K562 (cell line): Measurements from ENCODE around the gene ZNF438. TPM values are rescaled to one million over a fixed set of nuclear protein-coding genes. Genes with fewer than 3 reads are reported as not detected.

Experiments
- ATAC-seq: fragments of 200-7000 bp; cut with Tn5 transposase; 3 replicates; pipeline ENCODE4 v1.9.1; 2020; ENCODE audit warnings: moderate library complexity
- BruUV-seq: library from RNA; stranded (reverse); fragments of 400-500 nt; replicated peaks from 2 replicates; lab custom pipeline; 2021; lab: Mats Ljungman, UMichigan
- CTCF ChIA-PET: fragments of 300-600 bp; formaldehyde crosslinking; extraction: SDS; loops from one replicate; lab custom pipeline; 2021; ENCODE audit warnings: low intra/inter-chr PET ratio; lab: Yijun Ruan, JAX
- POLR2A ChIA-PET: fragments of 300-600, 350-650 bp; sonication (Branson Sonifier 250); formaldehyde crosslinking; extraction: SDS; loops from one replicate; lab custom pipeline; 2021; ENCODE audit warnings: antibody characterized with exemption, inconsistent platforms; lab: Yijun Ruan, JAX
- DNase-seq, 4 experiments: peaks; one replicate each; pipeline versions ENCODE4 v3.0.0 to v3.0.0-alpha.2; 2011 to 2018; ENCODE audit warnings: low spot score in 3 of 4, mixed read lengths in 3 of 4; ENCODE audit errors: extremely low read depth in 1 of 4
- FAIRE-seq: peaks from 2 replicates; lab custom pipeline; 2011; peaks lifted over from hg19 to GRCh38; lab: Jason Lieb, UNC
- H2AFZ ChIP-seq: 2 replicates; pipeline ENCODE4 v1.6.0; 2011; ENCODE audit warnings: low read depth, low read length, control low read depth, inconsistent platforms
- H3K27ac ChIP-seq: fragments of 200-600 bp; 3 replicates; pipeline ENCODE4 v1.8.0; 2011; ENCODE audit warnings: low read depth, mild to moderate bottlenecking, control low read depth, inconsistent platforms, low read length, moderate library complexity, mixed read lengths; ENCODE audit errors: extremely low read depth
- H3K27me3 ChIP-seq, 2 experiments: fragments of 300-600 bp in 1 of 2; 2 replicates in 1 of 2; 3 replicates in 1 of 2; pipeline versions ENCODE4 v1.6.0 to v1.8.0; 2011; ENCODE audit warnings: inconsistent platforms in 2 of 2, low read length in 2 of 2, mild to moderate bottlenecking in 1 of 2, mixed read lengths in 1 of 2, moderate library complexity in 1 of 2; ENCODE audit not compliant: control insufficient read depth in 2 of 2, insufficient read depth in 2 of 2
- H3K36me3 ChIP-seq: fragments of 300-600 bp; 3 replicates; pipeline ENCODE4 v1.8.0; 2011; ENCODE audit warnings: mild to moderate bottlenecking, low read length, inconsistent platforms; ENCODE audit not compliant: control insufficient read depth, insufficient read depth
- H3K4me1 ChIP-seq, 2 experiments: fragments of 200-600 bp in 1 of 2; replicated peaks in 1 of 2; 2 replicates in 1 of 2; 3 replicates in 1 of 2; pipeline versions ENCODE4 v1.5.1 to v1.8.0; 2011; ENCODE audit warnings: inconsistent platforms in 2 of 2, low read length in 2 of 2, mild to moderate bottlenecking in 1 of 2, mixed read lengths in 1 of 2, moderate library complexity in 1 of 2; ENCODE audit not compliant: control insufficient read depth in 2 of 2, insufficient read depth in 2 of 2
- H3K4me2 ChIP-seq: 2 replicates; pipeline ENCODE4 v1.6.1; 2011; ENCODE audit warnings: low read length, control low read depth, inconsistent platforms, mixed read lengths; ENCODE audit not compliant: insufficient read depth
- H3K4me3 ChIP-seq: fragments of 200-600 bp; sonication (generic), shearing (Covaris generic); 2 replicates; pipeline ENCODE4 v1.5.1; 2016; ENCODE audit warnings: control low read depth, inconsistent platforms
- H3K79me2 ChIP-seq: fragments of 200-600 bp; 3 replicates; pipeline ENCODE4 v1.8.0; 2011; ENCODE audit warnings: low read length, inconsistent platforms; ENCODE audit not compliant: control insufficient read depth, insufficient read depth
- H3K9ac ChIP-seq, 2 experiments: 2 replicates each; pipeline versions ENCODE4 v1.6.0 to v1.6.1; 2011; ENCODE audit warnings: low read depth in 2 of 2, low read length in 2 of 2, control low read depth in 1 of 2, inconsistent platforms in 1 of 2, mild to moderate bottlenecking in 1 of 2, mixed read lengths in 1 of 2; ENCODE audit not compliant: insufficient read depth in 1 of 2
- H3K9me1 ChIP-seq: one replicate; pipeline ENCODE4 v1.6.0; 2011; ENCODE audit warnings: inconsistent platforms, mild to moderate bottlenecking, low read length, moderate library complexity; ENCODE audit not compliant: control insufficient read depth, insufficient read depth
- H3K9me3 ChIP-seq: replicated peaks from 2 replicates; pipeline ENCODE4 v1.5.1; 2011; ENCODE audit warnings: low read depth, low read length, inconsistent platforms; ENCODE audit not compliant: control insufficient read depth, insufficient read depth
- H4K20me1 ChIP-seq: replicated peaks from 2 replicates; pipeline ENCODE4 v1.6.1; 2011; ENCODE audit warnings: low read length, inconsistent platforms, mixed read lengths; ENCODE audit not compliant: control insufficient read depth, insufficient read depth
- ARID3B ChIP-seq: fragments of 250-450 bp; sonication (Bioruptor Pico); IDR thresholded peaks from 2 replicates; pipeline ENCODE4 v1.4.0; 2020; ENCODE audit warnings: borderline replicate concordance
- MCM5 ChIP-seq: fragments of 450-650 bp; IDR thresholded peaks from 2 replicates; pipeline ENCODE4 v1.6.1; 2016; ENCODE audit warnings: low read depth
- ZBTB34 ChIP-seq: fragments of 250-450 bp; sonication (Bioruptor Pico); IDR thresholded peaks from 2 replicates; pipeline ENCODE4 v1.8.0; 2021; ENCODE audit warnings: mild to moderate bottlenecking, moderate library complexity
- ZNF121 ChIP-seq: sonication (generic); formaldehyde crosslinking; conservative IDR thresholded peaks from 2 replicates; pipeline ENCODE4 v1.8.0; 2022; ENCODE audit warnings: missing genetic modification reagents
- WGBS: fragments of 100-300 bp; shearing (Covaris generic); methylation state at CpG from one replicate; pipeline ENCODE4 v1.1.6; 2016; ENCODE audit warnings: low coverage, mixed read lengths; ENCODE audit not compliant: insufficient coverage; ENCODE audit errors: missing lambda C conversion rate; 5-methylcytosine and 5-hydroxymethylcytosine counted together
- in situ Hi-C: fragments of 300-500 bp; cut with MboI; formaldehyde crosslinking; loops from 4 replicates; pipeline ENCODE4 v1.15.0; 2018; ENCODE audit warnings: inconsistent platforms, mixed read lengths
- intact Hi-C: fragments of 100-400 bp; cut with micrococcal nuclease; formaldehyde crosslinking; loops from 2 replicates; pipeline ENCODE4 v1.14.2; 2022
- polyA plus RNA-seq, 8 experiments: library from polyadenylated mRNA; depleted of rRNA in 4 of 8; stranded (reverse) in 5 of 8; unstranded in 3 of 8; fragments of >200 nt; fragmentation: Nextera tagmentation in 2 of 8; fragmentation: Illumina TruSeq in 1 of 8; extraction: Ambion mirVana in 2 of 8; extraction: Trizol in 1 of 8; gene quantifications; 2 replicates each; pipeline versions ENCODE4 v1.2.1 to v1.2.3, GENCODE V29; 2011 to 2014; ENCODE audit warnings: inconsistent platforms in 1 of 8, missing spikeins in 1 of 8
- total RNA-seq, 7 experiments: library from RNA; depleted of rRNA in 6 of 7; stranded (reverse); fragments of >200 nt in 6 of 7; fragmentation: Illumina TruSeq in 2 of 7; extraction: Trizol in 2 of 7; gene quantifications; 2 replicates each; pipeline versions ENCODE4 v1.2.1 to v1.2.3, GENCODE V29; 2011 to 2021; ENCODE audit warnings: low replicate concordance in 1 of 7

Gene ZNF438
- total and polyA plus RNA-seq, 9 of the 15 experiments (the other 6 are each of a cell fraction or from before 2014, with no cell fraction given): 0.45 to 1.5 (median 0.91) TPM

DNA sequence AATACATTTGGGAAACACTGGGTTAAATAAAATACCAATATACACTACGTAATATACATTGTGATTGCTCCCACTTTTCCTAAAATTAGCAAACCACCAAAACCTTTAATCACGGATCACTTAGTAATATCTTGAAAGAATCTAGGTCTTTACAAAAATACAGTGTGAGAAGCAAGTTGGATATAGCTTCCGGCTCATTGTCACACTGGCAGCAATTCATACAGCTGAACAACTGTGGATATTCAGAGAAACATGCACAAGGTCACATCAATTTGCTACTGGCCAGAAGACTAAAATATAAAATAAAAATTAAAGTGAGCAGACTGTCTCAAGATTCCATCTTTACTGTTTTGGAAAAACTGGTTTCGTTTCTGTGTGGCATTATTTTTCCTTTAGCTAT, 69.1 kb downstream of the ZNF438 start:
- Histone ChIP-seq H3K4me1 (no peaks in the 10 kb centered on the region), H2AFZ (no peak overlapping the region), H3K4me2 (no peak overlapping the region), H3K27me3 (no peaks in the 10 kb centered on the region), H3K9me1 (no peaks in the 10 kb centered on the region), H3K9me3 (no peaks in the 10 kb centered on the region), H3K27ac (no peak overlapping the region), H4K20me1 (no peaks in the 10 kb centered on the region), H3K9ac (no peak overlapping the region), H3K4me3 (no peak overlapping the region), H3K36me3 (no peaks in the 10 kb centered on the region), H3K79me2 (no peaks in the 10 kb centered on the region)
- TF ChIP-seq ARID3B (no peak), MCM5 (no peak), ZNF121 (no peak), ZBTB34 (no peak)
- DNase-seq (no peak), ATAC-seq (no peak), FAIRE-seq (no peak)
- in situ Hi-C loops (no loop called here), intact Hi-C loops (no loop called here)
- ChIA-PET CTCF (no interaction called here), POLR2A (no interaction called here)
- WGBS: 14% methylated on average over 3 of the region's 4 CpGs
- BruUV-seq: no TSS peak
